ENCODE results near the gene PRDM1. TPM values are rescaled to one million over a fixed set of nuclear protein-coding genes. Genes with fewer than 3 reads are reported as not detected.

The PRDM1 gene
- total and polyA plus RNA-seq, 7 donors, result 0.33 to 2.0 (median 1.3) TPM

DNA sequence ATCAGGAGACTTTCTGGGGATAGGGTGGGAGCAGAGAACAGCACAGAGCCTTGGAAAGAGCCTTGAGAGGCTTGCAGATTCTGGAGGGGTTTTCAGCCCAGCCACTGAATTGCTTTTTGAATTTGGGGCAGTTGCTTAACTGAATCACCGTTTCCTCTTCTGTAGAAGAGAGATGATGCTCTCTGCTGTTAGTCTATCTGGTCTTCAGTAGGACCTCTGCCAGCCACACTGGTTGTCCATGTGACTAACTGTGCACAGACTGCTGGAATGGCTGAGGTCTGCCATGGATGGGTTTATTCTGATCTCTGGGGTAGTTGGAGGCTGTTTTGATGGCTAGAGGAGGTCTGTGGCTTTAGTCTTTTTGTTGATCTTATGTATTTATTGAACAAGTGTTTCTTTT lies 21.4 kb upstream of the PRDM1 start:
- intact Hi-C loops (cut with DNase I), result no loop called here

DNA sequence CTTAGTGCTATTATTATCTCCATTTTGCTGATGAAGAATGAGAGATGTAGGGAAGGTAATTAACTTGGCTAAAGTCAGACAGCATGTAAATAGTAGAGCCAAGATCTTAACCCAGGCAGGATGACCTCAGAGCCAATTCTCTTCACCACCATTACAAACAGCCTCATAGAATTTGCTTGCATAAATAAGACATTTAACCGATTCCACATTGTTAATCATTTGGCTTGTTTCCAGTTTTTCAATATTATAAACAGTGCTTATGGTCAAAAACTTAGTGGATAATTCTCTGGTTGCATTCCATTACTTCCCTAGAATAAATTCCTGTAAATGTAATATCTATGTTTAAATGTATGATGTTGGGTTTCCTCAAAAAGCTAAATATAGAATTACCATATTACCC lies 19.1 kb upstream of the PRDM1 start:
- no peaks in the 10 kb centered on the region for H3K4me1 ChIP-seq
- no peak for DNase-seq
- TF ChIP-seq, protein P1, sequence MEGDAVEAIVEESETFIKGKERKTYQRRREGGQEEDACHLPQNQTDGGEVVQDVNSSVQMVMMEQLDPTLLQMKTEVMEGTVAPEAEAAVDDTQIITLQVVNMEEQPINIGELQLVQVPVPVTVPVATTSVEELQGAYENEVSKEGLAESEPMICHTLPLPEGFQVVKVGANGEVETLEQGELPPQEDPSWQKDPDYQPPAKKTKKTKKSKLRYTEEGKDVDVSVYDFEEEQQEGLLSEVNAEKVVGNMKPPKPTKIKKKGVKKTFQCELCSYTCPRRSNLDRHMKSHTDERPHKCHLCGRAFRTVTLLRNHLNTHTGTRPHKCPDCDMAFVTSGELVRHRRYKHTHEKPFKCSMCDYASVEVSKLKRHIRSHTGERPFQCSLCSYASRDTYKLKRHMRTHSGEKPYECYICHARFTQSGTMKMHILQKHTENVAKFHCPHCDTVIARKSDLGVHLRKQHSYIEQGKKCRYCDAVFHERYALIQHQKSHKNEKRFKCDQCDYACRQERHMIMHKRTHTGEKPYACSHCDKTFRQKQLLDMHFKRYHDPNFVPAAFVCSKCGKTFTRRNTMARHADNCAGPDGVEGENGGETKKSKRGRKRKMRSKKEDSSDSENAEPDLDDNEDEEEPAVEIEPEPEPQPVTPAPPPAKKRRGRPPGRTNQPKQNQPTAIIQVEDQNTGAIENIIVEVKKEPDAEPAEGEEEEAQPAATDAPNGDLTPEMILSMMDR (IDR thresholded peaks at IDR 0.05), result no peak
- H3K27ac ChIP-seq, result no peak overlapping the region
- 48 to 61% (median 54%) methylated on average over 1 of the region's 1 CpG for WGBS, 3 donors
- intact Hi-C loops (cut with DNase I), result no loop called here
- ATAC-seq, result no peak
- H3K4me3 ChIP-seq, result no peak overlapping the region
- peaks cover 0 to 2% (median 0%) of the 10 kb centered on the region in 3 donors for H3K27me3 ChIP-seq (ENCODE audit: insufficient read depth in 3 of 3, low read length in 2 of 3)
- H3K36me3 ChIP-seq (ENCODE audit: insufficient read depth in 1 of 2, low read depth in 1 of 2), result no peaks in the 10 kb centered on the region
- H3K9me3 ChIP-seq, result no peaks in the 10 kb centered on the region

More for the DNA sequence above, 21.4 kb upstream of the PRDM1 start:
- no peaks in the 10 kb centered on the region for H3K9me3 ChIP-seq
- peaks cover 0 to 1% (median 0%) of the 10 kb centered on the region in 3 donors for H3K27me3 ChIP-seq (ENCODE audit: insufficient read depth in 3 of 3, low read length in 2 of 3)
- DNase-seq (no peak), ATAC-seq (no peak)
- H3K36me3 ChIP-seq (ENCODE audit: insufficient read depth in 1 of 2, low read depth in 1 of 2), result no peaks in the 10 kb centered on the region
- 56 to 92% (median 84%) methylated on average over 1 of the region's 1 CpG for WGBS, 3 donors
- no peak overlapping the region for H3K4me3 ChIP-seq
- TF ChIP-seq, protein P1 (IDR thresholded peaks at IDR 0.05), result no peak
- H3K27ac ChIP-seq, result no peak overlapping the region
- no peaks in the 10 kb centered on the region for H3K4me1 ChIP-seq

DNA sequence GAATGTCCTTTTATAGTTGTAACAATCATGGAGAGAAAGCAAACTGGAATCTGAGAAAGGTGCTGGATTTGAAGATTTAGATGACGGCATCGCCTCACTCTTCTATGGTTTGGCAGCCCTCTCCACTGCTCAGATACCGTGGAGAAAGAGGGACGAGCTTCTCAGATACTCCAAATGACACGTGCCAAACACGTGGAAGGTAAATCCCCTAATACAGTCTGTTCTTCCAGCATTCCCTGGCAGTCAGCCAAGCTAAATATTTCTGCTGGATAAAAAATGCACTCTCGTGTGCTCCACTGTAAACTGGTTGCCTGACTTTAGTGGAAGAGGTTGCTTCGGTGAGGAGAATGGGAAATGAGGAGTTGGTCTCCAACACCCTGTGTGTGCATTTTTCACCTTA lies 16.7 kb upstream of the PRDM1 start:
- WGBS, 3 donors, result 8 to 10% (median 10%) methylated on average over 8 of the region's 8 CpGs
- DNase-seq (no peak), ATAC-seq (no peak)
- TF ChIP-seq, protein P1 (IDR thresholded peaks at IDR 0.05), result no peak
- H3K27ac ChIP-seq, result no peak overlapping the region
- intact Hi-C loops (cut with DNase I), result no loop called here
- no peaks in the 10 kb centered on the region for H3K4me1 ChIP-seq
- H3K4me3 ChIP-seq, result no peak overlapping the region
- H3K36me3 ChIP-seq (ENCODE audit: insufficient read depth in 1 of 2, low read depth in 1 of 2), result no peaks in the 10 kb centered on the region
- H3K9me3 ChIP-seq, result no peaks in the 10 kb centered on the region
- peaks cover 0 to 2% (median 0%) of the 10 kb centered on the region in 3 donors for H3K27me3 ChIP-seq (ENCODE audit: insufficient read depth in 3 of 3, low read length in 2 of 3)

DNA sequence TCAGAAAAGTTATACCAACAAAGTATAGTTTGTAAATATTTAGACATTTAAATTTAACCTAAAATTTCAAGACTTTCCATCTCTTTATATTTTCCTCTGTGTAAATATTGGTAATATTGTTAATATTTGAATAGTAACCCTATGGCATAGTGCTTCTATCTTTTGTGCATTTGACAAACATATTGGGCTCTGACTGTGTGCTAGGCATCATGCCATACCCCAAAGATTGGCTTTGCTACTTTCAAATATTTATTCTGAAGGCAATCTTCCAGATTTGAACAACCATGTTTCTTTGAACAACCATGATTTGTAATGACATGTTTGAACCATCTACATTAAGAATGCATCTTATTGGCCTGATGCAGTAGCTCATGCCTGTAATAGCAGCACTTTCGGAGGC lies 15.5 kb upstream of the PRDM1 start:
- Histone ChIP-seq H3K27ac (no peak overlapping the region), H3K4me3 (no peak overlapping the region), H3K36me3 (ENCODE audit: insufficient read depth in 1 of 2, low read depth in 1 of 2) (no peaks in the 10 kb centered on the region), H3K9me3 (no peaks in the 10 kb centered on the region), H3K4me1 (no peaks in the 10 kb centered on the region), H3K27me3 (ENCODE audit: insufficient read depth in 3 of 3, low read length in 2 of 3) (peaks cover 0 to 2% (median 0%) of the 10 kb centered on the region in 3 donors)
- WGBS, 3 donors, result 83 to 95% (median 95%) methylated on average over 1 of the region's 1 CpG
- TF ChIP-seq, protein P1 (IDR thresholded peaks at IDR 0.05), result no peak
- DNase-seq, result no peak
- intact Hi-C loops (cut with DNase I), result no loop called here
- no peak for ATAC-seq

DNA sequence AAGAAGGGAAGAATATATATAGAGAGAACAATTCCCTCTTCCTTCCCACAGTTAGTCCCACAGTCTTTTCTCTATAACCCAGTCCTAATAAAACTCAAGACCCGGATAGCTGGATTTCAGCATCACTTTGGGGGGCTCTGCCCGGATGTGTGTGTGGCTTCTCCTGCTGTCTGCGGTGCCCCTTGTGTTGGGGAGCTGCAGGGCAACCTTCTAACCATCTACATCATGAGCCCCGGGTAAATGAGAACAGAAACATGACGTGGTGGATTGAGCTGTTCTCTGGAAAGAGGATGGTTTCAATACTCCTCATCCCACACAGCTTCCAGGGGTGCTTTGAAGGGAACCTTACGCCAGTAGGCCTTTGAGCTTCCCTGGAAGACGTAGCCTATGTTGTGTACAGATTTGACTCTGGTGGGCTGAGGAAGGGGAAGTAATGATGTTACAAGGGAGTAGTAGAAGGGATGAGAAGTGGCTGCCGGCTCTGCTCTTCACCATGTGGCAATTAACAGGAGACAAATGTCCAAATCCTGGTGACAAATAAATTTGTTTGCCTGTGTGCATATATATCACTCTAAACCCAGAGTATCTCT lies 13.5 kb upstream of the PRDM1 start:
- Histone ChIP-seq H3K27me3 (ENCODE audit: insufficient read depth in 3 of 3, low read length in 2 of 3) (peaks cover 0 to 2% (median 0%) of the 10 kb centered on the region in 3 donors), H3K4me3 (no peak overlapping the region), H3K27ac (no peak overlapping the region), H3K4me1 (no peaks in the 10 kb centered on the region), H3K36me3 (ENCODE audit: insufficient read depth in 1 of 2, low read depth in 1 of 2) (no peaks in the 10 kb centered on the region), H3K9me3 (no peaks in the 10 kb centered on the region)
- DNase-seq (no peak), ATAC-seq (no peak)
- 80 to 91% (median 82%) methylated on average over 8 of the region's 8 CpGs for WGBS, 3 donors
- TF ChIP-seq, protein P1 (IDR thresholded peaks at IDR 0.05), result no peak
- intact Hi-C loops (cut with DNase I), result no loop called here
